Fibroblast of the conjunctiva (primary cell): ENCODE results near the gene LINGO1.

ENCODE experiments used
- DNase-seq: peaks from one replicate; pipeline ENCODE4 v3.0.0-alpha.2; 2010; ENCODE audit warnings: low read depth

Gene LINGO1

DNA sequence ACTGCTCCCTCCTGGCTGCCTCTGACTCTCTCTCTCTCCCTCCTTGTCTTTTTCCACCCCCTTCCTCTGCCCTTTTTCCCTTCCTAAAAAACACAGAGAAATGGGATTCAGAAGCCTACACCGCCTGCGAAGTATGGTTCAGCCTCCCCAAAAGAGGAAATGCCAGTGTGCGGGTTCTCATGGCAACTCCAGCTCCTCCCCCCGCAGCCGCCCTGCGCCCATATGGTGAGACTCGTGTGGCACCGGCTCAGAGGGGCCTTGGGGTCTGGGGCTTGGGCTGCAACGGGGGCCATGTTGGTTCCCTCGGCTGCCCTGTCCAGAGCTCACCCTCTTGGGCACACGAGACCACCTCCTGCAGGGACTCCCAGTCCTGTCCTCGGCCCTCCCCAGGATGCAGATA lies 23.6 kb upstream of the LINGO1 start:
- no peak for DNase-seq

DNA sequence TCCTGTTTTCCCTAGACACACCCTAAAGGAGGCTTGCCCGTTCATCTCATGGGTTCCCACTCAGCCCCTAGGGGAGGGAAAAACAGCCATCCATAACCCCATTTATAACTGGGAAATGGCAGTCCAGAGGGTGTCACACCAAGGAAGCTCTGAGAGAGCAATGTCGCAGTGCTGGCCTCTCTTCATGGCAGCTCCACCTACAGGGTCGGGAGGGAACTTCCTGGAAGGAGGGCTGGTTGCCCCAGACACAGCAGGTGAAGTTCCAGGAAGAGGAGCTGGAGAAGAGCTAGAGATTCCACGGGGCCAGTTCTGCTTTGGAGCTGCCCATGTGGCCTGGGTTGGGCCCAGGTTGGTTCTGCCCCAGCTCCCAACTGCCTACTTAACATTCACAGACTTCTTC lies 22.3 kb upstream of the LINGO1 start:
- no peak for DNase-seq

DNA sequence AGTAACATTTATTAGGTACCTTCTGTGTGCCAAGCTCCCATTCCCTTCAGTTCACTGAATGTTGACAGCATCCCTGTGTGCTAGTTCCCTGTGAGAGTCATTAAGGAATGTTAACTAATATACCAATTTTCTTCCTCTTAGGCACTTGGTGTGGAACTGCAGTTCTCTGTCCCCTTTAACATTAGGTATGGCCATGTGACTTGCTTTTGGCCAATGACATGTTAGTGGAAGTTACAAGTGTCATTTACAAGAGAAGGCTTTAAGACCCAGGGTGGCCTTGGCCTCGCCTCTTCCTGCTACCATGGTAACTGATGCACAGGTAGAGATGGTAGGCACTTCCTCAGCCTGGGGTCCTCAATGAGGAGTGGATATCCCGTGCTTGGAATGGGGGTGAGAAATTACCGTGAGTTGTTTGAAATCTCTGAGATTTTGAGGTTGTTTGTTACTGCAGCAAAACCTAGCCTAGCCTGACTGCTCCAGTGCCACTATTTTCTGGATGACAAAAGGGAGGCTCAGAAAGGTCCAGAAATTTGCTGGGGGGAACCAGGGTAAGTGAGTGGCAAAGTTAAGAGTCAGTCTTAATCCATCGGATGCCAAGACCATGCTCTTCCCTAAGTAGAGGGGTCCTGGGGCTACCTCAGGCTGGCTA lies 21.2 kb upstream of the LINGO1 start:
- DNase-seq, result no peak

DNA sequence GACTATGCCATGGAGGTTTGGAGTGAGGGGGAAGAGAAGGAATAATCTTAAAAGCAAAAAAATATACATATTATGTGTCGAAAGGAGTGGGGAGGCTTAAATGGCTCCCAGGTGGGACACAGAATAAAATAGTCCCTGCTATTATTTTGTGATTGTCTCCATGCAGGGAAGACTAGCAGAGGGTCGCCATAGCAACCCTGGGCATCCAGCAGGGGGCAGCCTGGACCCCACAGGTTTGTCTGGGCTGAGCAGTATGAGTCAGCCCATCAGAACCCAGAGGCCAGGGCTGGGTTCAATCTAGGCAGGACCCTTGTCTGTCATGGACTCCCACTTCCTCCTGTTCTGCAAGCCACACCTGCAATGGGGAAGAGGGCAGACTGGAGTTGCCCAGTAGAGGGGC lies 17.6 kb upstream of the LINGO1 start:
- DNase-seq, result no peak

DNA sequence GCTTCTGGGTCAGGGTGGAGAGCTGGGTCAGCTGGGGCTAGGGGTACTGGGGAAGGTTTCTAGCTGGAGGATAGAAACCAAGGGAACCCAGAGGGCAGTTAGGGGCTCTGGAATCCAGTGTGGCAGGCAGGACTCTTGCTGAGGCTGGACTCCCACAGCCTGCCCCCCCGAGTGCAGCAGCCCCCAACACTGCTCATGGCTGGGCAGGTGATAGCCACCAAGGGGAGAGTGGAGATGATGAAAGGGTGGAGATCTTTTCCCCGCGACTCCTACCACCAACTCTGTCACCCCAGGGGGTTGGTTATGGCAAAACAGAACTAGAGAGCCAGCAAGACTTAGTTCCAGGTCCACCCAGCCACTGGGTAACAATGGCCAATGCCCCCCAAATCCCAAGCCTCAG lies 16.9 kb upstream of the LINGO1 start:
- no peak for DNase-seq

DNA sequence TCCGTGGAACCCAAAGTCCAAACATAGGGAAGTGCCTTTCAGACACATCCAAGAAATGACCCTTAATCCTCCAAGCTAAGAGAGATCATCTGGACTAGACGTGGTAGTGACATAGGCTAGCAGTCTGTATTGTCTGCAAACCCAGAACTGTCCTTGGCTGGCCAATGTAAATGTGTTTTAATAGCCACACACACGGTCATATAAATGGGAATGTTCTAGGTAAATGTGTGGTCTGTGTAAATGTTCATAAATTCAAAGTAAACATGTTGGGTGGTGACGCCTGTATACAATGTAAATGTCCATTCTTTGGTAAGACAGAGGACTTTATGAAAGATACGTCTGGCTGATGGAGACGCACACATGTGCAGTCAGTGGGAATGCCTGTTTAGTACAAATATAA lies 16.3 kb upstream of the LINGO1 start:
- no peak for DNase-seq

DNA sequence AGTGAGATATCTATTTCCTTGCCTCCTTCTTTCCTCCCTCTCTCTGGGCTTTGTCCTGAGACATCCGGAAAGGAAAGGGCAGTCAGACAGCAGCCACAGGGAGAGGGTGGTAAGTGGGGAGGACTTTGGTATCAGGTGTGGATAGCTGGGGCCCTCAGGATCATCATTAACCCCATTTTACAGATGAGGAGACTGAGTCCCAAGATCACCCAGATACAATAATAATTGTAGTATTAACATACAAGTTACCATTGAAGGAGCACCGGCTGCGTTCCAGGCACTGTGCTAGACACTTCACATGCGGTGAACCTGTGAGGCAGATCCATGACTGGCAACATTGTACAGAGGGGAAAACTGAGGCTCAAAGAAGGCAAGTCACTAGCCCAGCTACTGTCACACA lies 15.2 kb upstream of the LINGO1 start:
- no peak for DNase-seq

DNA sequence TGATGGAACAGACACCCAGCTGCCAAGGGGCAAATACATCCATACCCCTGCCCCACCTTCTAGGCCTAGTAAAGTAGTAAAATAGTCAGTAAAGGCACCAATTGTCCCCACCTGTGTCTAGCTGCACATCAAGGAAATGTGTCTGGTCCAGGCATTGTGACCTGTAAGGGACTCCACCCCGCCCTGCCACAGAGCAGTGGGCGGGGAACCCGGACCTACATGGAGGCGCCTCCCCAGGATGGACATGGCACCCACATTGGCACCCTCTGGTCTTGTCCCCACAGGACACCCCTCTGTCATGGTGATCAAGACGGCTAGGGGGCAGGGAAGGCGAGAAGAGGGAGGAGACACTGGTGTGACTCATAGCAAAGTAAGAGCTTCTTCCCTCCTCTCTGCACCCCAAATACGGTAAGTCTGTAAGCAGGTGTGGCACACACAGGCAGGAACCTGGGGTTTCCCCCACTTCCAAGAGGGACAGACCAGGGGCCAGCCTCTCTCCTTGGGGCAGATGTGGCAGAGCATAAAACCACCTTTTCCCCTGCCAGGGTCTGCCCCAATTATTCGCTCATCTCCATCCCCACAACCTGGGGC lies 13.5 kb upstream of the LINGO1 start:
- DNase-seq, result no peak

DNA sequence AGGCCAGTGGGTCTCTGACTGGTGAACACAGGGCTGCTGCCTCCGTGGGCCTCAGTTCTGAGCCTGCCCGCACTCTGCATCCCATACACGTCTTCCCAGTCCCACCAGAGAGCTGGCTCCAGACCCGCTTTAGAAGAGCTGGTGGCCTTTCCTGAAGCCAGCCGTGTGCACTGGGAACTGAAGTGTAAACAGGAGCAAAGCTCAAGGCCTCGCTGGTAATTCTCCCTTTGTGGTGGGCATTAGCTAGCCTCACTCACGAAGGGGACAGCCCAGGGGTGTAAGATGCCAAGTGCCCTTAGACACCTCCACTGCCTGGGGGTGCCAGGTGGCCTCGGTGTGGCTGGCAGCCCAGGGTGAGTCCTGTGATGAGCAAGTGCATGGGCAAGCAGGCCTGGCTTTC lies 12.9 kb upstream of the LINGO1 start:
- no peak for DNase-seq

DNA sequence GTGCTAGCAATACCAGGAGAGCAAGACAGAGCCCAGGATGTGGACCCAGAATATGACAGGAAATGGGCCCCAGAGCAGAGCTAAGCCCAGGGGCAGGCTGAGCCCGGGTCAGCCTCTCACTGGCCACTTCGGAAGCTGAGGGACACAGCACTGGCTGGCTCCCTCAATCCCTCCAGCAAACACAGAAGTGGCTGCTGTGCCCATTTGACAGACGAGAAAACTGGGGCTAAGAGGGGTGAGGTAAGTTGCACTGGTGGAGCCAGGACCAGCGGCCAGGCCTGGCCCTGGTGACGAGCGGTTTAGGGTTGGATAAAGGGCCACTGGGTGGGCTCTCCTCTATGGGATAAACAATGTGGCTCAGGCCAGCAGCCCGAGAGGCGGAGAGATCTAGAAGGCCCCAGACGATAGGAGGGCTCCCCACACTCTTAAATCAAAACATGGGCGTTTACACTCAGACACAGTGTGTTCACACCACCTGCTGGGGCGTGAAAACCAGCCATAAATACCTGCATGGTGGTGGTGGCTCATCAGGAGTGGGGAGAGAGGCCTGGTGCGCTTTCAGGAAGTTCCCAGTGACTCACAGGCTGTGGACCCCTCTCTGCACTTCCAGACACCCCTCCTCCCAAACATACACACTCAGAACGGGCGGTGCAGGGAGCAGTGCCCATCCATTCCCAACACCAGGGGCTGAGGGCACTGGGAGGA lies 12.0 kb upstream of the LINGO1 start:
- DNase-seq, result no peak

DNA sequence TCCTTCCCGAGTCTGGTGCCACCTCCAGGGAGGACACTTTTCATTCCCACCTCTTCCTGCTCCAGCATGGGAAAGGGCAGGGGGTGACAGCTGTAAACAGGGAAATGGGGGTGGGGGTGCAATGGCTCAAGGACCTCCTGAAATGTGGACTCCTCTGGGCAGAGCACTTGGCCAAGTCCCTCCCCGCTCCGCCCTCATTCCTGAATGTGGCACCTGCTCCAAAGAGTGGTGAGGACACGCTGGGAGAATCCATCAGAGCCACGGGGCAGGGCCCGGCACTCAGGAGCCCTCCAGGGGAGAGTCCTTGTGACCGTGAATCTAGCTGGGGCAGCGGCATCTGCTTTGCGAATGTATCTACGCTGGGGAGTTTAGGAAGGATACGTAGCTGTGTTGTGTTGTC lies 11.1 kb upstream of the LINGO1 start:
- no peak for DNase-seq

DNA sequence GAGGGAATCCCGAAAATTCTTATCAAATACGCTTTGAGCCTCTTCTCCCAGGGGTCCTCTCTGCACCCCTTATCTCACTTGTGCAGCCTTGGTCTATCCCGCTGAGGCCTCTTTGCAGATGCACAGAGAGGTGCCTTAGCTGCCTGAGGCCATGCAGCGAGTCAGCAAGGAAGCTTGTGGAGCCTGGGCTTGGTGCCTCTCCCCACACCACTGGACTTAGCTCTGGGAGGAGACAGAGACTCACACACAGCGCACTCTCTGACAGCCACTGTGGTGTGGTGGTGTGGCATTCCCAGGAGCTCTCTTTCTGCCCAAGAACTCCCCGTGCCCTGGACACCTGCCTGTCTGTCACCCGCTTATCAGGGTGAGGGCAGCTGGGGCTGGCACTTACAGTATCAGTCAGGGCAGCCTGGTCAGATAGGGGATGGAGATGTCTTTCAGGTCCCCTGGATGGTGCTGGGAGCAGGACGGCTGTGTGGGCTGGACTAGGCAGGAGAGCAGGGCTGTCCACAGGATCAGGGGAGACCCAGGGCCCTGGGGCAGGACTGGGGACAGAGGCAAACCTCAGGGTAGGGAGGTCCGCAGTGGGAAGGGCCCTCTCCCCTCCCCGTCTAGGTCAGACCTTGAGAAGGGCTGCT lies 10.2 kb upstream of the LINGO1 start:
- no peak for DNase-seq

DNA sequence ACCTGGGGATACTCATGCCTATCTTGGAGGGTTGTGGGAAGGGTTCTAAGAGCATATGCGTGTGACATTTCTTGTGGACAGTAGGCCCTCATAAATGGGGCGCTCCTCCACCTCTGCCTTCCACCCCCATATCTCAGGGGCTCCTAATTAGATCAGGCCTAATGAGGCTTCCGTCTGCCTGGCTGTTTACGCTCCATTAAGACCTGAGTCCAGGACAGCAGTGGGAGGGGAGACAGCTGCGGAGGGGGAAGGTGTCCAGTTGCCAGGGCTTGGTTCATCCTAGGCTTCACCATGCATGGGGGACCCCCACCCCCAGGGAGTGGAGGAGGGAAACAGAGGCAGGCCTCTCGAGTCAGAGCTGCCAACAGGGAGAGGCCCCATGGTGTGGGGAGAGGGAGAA lies 9.3 kb upstream of the LINGO1 start:
- no peak for DNase-seq

DNA sequence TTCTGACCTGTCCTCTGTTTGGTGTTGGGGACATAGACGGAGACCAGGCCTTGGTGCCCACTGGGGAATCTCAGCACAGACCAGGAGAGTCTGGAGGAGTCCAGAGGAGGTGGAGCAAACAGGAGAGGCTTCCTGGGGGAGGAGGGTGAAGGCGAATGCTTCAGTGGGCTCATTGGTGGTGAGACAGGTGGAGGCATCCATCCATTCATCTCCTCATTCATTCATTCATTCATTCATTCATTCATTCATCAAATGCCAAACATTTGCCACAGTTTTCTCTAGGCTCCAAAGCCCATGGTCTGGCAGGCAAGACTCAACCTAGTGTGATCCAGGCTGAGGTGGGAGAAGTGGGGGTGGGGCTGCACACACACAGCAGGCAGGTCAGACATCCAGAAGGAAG lies 7.9 kb upstream of the LINGO1 start:
- no peak for DNase-seq

DNA sequence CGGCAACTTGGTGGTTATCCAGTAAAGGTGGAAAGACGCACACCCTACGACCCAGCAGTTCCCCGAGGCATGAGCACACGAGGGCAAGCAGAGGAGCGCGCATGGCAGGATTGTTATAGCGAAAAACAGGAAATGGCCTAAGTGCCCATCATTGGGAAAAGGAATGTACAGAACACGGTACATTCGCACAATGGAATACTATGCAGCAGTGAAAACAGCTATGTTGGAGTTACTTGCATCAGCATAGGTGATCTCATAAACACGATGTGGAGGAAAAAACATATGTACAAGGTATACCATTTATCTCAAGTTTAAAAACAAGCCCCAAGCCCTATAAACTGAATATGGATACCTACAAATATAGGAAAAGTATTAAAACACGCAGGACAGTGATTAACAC lies 6.7 kb upstream of the LINGO1 start:
- DNase-seq, result no peak

DNA sequence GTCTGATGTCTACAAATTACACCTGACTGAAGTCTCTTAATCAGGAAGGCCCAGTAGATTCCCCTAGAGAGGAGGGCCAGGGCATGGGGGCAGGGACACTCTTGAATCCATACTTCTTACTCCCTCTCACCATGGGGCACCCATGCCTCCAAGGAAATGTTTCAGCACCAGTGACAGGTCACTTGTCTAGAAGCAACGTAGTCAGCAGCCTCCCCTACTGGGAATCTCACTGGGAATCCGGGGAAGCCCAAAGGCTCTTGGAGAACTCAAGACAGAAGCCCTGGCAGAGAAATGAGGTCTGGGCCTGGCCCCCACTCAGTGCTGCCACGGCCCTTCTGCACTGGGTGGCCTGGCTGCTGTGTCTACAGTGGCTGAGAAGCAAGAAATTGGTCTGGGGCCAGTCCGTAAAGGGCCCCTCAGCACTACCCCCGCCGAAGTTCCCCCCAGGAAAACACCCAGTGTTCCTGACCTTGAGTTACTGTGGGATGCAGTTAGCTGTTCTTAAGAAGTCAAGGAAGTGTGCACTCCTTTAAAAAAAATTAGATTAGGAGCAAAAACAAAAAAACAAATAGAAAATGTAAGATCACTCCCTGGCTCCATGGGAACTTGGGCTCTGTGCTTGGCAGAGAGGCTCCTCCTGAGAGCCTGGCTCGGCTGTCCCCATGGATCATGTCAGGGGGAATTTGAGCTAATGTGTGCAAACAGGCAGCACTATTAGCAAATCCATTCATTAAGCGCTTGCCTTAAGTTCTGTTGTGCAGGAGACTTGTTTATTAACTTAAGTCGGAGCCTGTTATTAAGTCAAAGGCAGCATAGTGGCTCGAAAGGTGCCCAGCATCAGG lies 5.4 kb upstream of the LINGO1 start:
- no peak for DNase-seq

DNA sequence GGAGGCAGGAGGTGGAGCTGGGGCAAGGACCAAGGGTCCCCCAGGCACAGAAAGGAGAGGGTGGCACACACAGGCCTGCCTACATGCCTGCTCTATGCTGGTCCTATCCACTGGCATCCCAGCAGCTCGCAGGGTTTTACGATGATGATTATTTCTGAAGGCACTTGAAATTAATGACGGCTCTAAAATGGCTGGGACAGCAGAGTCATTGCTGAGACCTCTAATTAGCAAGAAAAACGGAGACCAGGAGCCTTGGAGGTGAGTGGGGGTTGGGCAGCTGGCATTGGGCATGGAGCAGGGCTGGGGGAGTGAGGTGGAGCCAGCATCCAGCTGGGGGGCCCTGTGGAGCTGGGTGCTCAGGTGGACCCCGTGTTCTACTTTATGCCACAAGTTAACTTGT lies 3.5 kb upstream of the LINGO1 start:
- no peak for DNase-seq

DNA sequence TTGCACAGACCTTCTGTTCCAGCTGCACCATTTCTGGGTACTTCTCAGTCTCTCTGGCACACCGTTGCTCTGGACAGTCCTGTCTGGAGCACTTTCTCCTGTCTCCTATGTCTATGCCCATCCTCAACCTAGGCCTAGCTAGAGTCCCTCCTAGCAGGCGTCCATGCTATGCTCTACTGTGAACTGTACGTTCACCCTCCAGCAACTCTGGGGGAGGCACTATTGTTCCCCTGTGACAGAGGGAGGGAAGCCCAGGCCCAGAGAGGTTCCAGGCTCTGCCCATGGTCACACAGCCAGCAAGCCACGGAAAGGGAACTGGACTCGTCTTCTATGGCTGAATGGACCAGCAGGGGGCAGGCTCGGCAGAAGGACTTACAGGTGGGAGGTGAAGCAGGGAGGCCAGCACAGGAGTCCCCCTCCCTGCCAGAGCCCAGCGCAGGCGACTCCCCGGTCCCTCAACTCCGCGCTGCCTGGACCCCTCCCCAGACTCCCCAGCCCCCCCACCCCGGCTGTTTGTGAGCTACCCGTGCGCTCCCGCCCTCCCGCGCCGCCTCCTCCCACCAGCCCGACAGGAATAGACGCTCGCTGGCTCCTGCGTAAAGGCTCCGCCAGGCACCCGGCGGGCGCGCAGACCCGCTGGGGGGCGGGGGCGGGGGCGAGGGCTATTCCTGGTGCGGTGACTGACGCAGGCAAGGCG lies 1.7 kb upstream of the LINGO1 start:
- peak; percentile 31 for DNase-seq

DNA sequence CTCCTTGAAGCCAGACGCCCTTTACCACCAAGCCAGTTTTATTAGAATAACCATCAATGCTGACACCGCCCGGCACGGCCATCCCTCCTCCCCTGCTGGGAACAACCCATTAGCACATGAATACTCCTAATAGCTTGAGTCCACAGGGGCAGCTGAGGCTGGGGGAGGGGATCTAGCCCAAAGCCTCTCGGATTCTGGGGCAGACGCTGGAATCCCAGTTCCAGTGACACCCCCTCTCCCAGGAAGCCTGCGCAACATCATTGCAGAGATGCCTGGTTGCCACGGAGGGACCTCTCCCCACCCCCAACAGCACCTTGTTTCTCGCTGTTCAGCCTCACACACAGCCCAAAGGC lies 1.2 kb upstream of the LINGO1 start:
- no peak for DNase-seq

DNA sequence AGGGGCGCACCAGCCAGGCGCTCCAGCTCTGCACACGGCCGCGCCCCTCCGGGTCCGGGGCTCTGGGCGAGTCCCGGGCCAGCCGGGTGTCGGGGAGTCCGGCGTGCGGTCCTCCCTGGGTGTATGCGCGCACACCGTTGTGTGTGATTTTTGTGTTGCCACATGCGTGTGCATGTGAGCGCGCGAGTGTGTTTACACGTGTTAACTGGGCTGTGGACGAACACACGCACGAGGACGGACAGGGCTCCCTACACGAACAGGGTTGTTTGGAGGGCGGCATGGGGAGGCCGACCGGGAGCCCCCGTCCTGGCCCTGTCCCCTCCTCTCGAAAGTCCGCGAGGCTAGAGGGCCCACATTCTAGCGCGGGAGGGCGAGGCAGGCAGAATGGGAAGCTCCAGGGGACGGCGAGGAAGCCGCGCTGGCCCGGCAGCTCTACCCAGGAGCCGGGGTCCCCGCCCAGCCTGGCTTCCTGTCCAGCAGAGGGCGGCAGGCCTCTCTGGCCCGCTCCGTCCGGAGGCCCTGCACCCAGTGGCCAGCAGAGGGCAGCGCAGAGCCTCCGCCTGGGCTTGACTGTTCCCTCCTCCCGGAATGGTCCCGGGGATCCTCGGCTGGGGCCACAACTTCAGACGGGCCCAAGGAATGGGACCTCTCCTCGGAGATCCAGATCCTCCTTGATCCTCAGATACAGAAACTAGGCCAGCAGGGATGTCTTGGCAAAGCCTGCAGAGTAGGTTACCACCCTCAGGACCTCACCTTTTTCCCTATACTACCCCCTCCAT lies 611 bp upstream of the LINGO1 start:
- DNase-seq, result peak; percentile 58
